GM11168 (cell line): ENCODE results near the gene HDAC8.
"Not testable (repeated sequence)": the region's sequence is repeated elsewhere in the genome, so short reads cannot be mapped to it uniquely, and the experiment has no call there.

Experiments
- in situ Hi-C: fragments of 300-500 bp; cut with MboI; formaldehyde crosslinking; loops from one replicate; pipeline ENCODE4 v1.12.0; 2022; ENCODE audit warnings: low sequenced_read_pairs; ENCODE audit not compliant: unreplicated experiment

The HDAC8 gene

GRCh38 chrX:72539822-72540221 lies 32.8 kb downstream of the HDAC8 start:
- in situ Hi-C loops: no loop called here

- in situ Hi-C loops: no loop called here
These were observed 36.1 kb downstream of the HDAC8 start for GRCh38 chrX:72536542-72536941.

- in situ Hi-C loops: no loop called here
These were observed 40.3 kb downstream of the HDAC8 start for GRCh38 chrX:72532366-72532765.

- in situ Hi-C loops: no loop called here
These were observed 45.8 kb downstream of the HDAC8 start for GRCh38 chrX:72526534-72527508.

- in situ Hi-C loops: no loop called here
These were observed 73.9 kb downstream of the HDAC8 start for GRCh38 chrX:72498782-72499181.

GRCh38 chrX:72495046-72495445 lies 77.6 kb downstream of the HDAC8 start:
- in situ Hi-C loops: no loop called here

GRCh38 chrX:72492499-72492898 lies 80.1 kb downstream of the HDAC8 start:
- in situ Hi-C loops: no loop called here

- in situ Hi-C loops: not testable (repeated sequence)
These were observed 82.4 kb downstream of the HDAC8 start for GRCh38 chrX:72490221-72490620.

- in situ Hi-C loops: no loop called here
These were observed 85.0 kb downstream of the HDAC8 start for GRCh38 chrX:72487661-72488060.

GRCh38 chrX:72479324-72480274 lies 93.0 kb downstream of the HDAC8 start:
- in situ Hi-C loops: no loop called here

GRCh38 chrX:72478853-72479252 lies 93.8 kb downstream of the HDAC8 start:
- in situ Hi-C loops: no loop called here

GRCh38 chrX:72478351-72478750 lies 94.3 kb downstream of the HDAC8 start:
- in situ Hi-C loops: no loop called here

GRCh38 chrX:72477781-72478181 lies 94.9 kb downstream of the HDAC8 start:
- in situ Hi-C loops: no loop called here

- in situ Hi-C loops: no loop called here
These were observed 95.3 kb downstream of the HDAC8 start for GRCh38 chrX:72477376-72477775.

- in situ Hi-C loops: no loop called here
These were observed 96.5 kb downstream of the HDAC8 start for GRCh38 chrX:72475952-72476668.

- in situ Hi-C loops: no loop called here
These were observed 97.3 kb downstream of the HDAC8 start for GRCh38 chrX:72475338-72475737.

GRCh38 chrX:72470532-72471223 lies 102.0 kb downstream of the HDAC8 start:
- in situ Hi-C loops: no loop called here

GRCh38 chrX:72470117-72470516 lies 102.5 kb downstream of the HDAC8 start:
- in situ Hi-C loops: no loop called here

GRCh38 chrX:72468607-72469006 lies 104.0 kb downstream of the HDAC8 start:
- in situ Hi-C loops: no loop called here

GRCh38 chrX:72467135-72467534 lies 105.5 kb downstream of the HDAC8 start:
- in situ Hi-C loops: no loop called here
